SK-N-SH (cell line): Measurements from ENCODE around the gene EDN2. TPM values are rescaled to one million over a fixed set of nuclear protein-coding genes. Genes with fewer than 3 reads are reported as not detected.

Experiments used
- CTCF ChIA-PET: fragments of 300-600, 350-600 bp; formaldehyde crosslinking; extraction: SDS; loops from one replicate; lab custom pipeline; 2021; lab: Yijun Ruan, JAX
- POLR2A ChIA-PET: fragments of 350-600 bp; sonication (Branson Sonifier 250); formaldehyde crosslinking; extraction: SDS; loops from one replicate; lab custom pipeline; 2020; ENCODE audit warnings: antibody characterized with exemption, inconsistent platforms; lab: Yijun Ruan, JAX
- DNase-seq: peaks from one replicate; pipeline ENCODE4 v3.0.0; 2012
- H2AFZ ChIP-seq: fragments of 200-600 bp; sonication (generic); 2 replicates; pipeline ENCODE4 v1.8.1; 2016; ENCODE audit warnings: antibody characterized with exemption, mild to moderate bottlenecking, low read depth
- H3F3A ChIP-seq: fragments of 200-600 bp; sonication (generic); replicated peaks from 2 replicates; pipeline ENCODE3; 2016; ENCODE audit warnings: antibody characterized with exemption, mild to moderate bottlenecking; ENCODE audit not compliant: insufficient read depth
- H3K27ac ChIP-seq, 2 experiments: fragments of 200-500 bp in 1 of 2; fragments of 200-600 bp in 1 of 2; sonication (Bioruptor generic) in 1 of 2; sonication (generic), shearing (Covaris generic) in 1 of 2; 2 replicates each; pipeline versions ENCODE4 v1.5.1 to v1.6.1; 2014 to 2016; ENCODE audit warnings: low read depth in 2 of 2, inconsistent platforms in 1 of 2, low read length in 1 of 2, mild to moderate bottlenecking in 1 of 2, mixed read lengths in 1 of 2
- H3K27me3 ChIP-seq: fragments of 200-600 bp; sonication (generic), shearing (Covaris generic); 2 replicates; pipeline ENCODE4 v1.6.1; 2016; ENCODE audit warnings: mixed run types; ENCODE audit not compliant: insufficient read depth
- H3K36me3 ChIP-seq, 2 experiments: fragments of 200-500 bp in 1 of 2; fragments of 200-600 bp in 1 of 2; sonication (Bioruptor generic) in 1 of 2; sonication (generic) in 1 of 2; replicated peaks in 1 of 2; 2 replicates each; pipeline versions ENCODE3 to v1.5.1; 2014 to 2016; ENCODE audit warnings: low read length in 1 of 2, mild to moderate bottlenecking in 1 of 2; ENCODE audit not compliant: insufficient read depth in 2 of 2, control insufficient read depth in 1 of 2
- H3K4me1 ChIP-seq, 2 experiments: fragments of 200-500 bp in 1 of 2; fragments of 200-600 bp in 1 of 2; sonication (Bioruptor generic) in 1 of 2; sonication (generic), shearing (Covaris generic) in 1 of 2; 2 replicates each; pipeline versions ENCODE4 v1.5.1 to v1.6.1; 2014 to 2016; ENCODE audit warnings: low read depth in 1 of 2, low read length in 1 of 2, mixed run types in 1 of 2; ENCODE audit not compliant: insufficient read depth in 2 of 2, control insufficient read depth in 1 of 2
- H3K4me2 ChIP-seq: fragments of 200-600 bp; sonication (generic), shearing (Covaris generic); 2 replicates; pipeline ENCODE4 v1.6.1; 2017; ENCODE audit warnings: mixed run types
- H3K4me3 ChIP-seq, 2 experiments: fragments of 200-500 bp in 1 of 2; fragments of 200-600 bp in 1 of 2; sonication (Bioruptor generic) in 1 of 2; sonication (generic), shearing (Covaris generic) in 1 of 2; 2 replicates each; pipeline versions ENCODE4 v1.5.1 to v1.8.1; 2014 to 2016; ENCODE audit warnings: low read depth in 2 of 2, inconsistent platforms in 1 of 2, low read length in 1 of 2, mild to moderate bottlenecking in 1 of 2, mixed read lengths in 1 of 2, moderate library complexity in 1 of 2
- H3K79me2 ChIP-seq: fragments of 200-600 bp; sonication (generic); 2 replicates; pipeline ENCODE4 v1.8.1; 2017; ENCODE audit warnings: mild to moderate bottlenecking; ENCODE audit not compliant: insufficient read depth
- H3K9ac ChIP-seq: fragments of 200-600 bp; sonication (generic); 2 replicates; pipeline ENCODE4 v1.6.1; 2017; ENCODE audit warnings: mixed run types
- H3K9me2 ChIP-seq: fragments of 200-600 bp; sonication (generic); 2 replicates; pipeline ENCODE4 v1.6.1; 2017; ENCODE audit warnings: mixed run types
- H3K9me3 ChIP-seq: fragments of 200-600 bp; sonication (generic); 2 replicates; pipeline ENCODE4 v1.6.1; 2017; ENCODE audit warnings: mixed run types, mild to moderate bottlenecking, moderate library complexity
- H4K20me1 ChIP-seq: fragments of 200-600 bp; sonication (generic); 2 replicates; pipeline ENCODE4 v1.6.1; 2017; ENCODE audit warnings: mild to moderate bottlenecking, mixed run types; ENCODE audit not compliant: insufficient read depth
- EZH2phosphoT487 ChIP-seq: fragments of 200-600 bp; sonication (generic); IDR thresholded peaks from 2 replicates; pipeline ENCODE4 v1.6.1; 2017; ENCODE audit warnings: low read depth, mixed run types, mild to moderate bottlenecking, antibody characterized with exemption, moderate library complexity, borderline replicate concordance
- GABPA ChIP-seq: IDR thresholded peaks from 2 replicates; pipeline ENCODE4 v1.4.0; 2012; ENCODE audit warnings: low read depth, mild to moderate bottlenecking
- GATA2 ChIP-seq: sonication (generic); formaldehyde crosslinking; IDR thresholded peaks from 2 replicates; pipeline ENCODE4 v1.5.0; 2020; ENCODE audit warnings: mild to moderate bottlenecking, missing genetic modification reagents
- JUND ChIP-seq: IDR thresholded peaks from 2 replicates; pipeline ENCODE4 v1.4.0; 2012
- NRF1 ChIP-seq: IDR thresholded peaks from 2 replicates; pipeline ENCODE4 v1.6.1; 2012; ENCODE audit warnings: low read depth, mild to moderate bottlenecking, low read length
- RAD21 ChIP-seq: IDR thresholded peaks from 2 replicates; pipeline ENCODE4 v1.6.1; 2012; ENCODE audit warnings: mild to moderate bottlenecking, low read length
- RFX5 ChIP-seq: IDR thresholded peaks from 2 replicates; pipeline ENCODE4 v1.6.1; 2012; ENCODE audit warnings: mild to moderate bottlenecking, improper control_type of control experiment, low read length
- SMC3 ChIP-seq: IDR thresholded peaks from 2 replicates; pipeline ENCODE4 v1.6.1; 2012; ENCODE audit warnings: low read depth, low read length, improper control_type of control experiment
- TEAD4 ChIP-seq: IDR thresholded peaks from 2 replicates; pipeline ENCODE4 v1.4.0; 2012; ENCODE audit warnings: mild to moderate bottlenecking, borderline replicate concordance; ENCODE audit not compliant: insufficient read depth
- USF1 ChIP-seq: IDR thresholded peaks from 2 replicates; pipeline ENCODE4 v1.4.0; 2012; ENCODE audit warnings: low read depth, borderline replicate concordance
- WGBS: methylation state at CpG from one replicate; pipeline ENCODE4 v1.1.6; 2017; ENCODE audit warnings: low lambda C conversion rate; 5-methylcytosine and 5-hydroxymethylcytosine counted together
- polyA plus RNA-seq, 3 experiments: library from polyadenylated mRNA; depleted of rRNA; stranded (reverse); fragments of >200 nt; gene quantifications; 2 replicates each; pipeline ENCODE4 v1.2.3, GENCODE V29; 2012
- TF ChIP-seq, protein P1 (sequence below): fragments of 200-600 bp; sonication (generic); IDR thresholded peaks from 2 replicates; pipeline ENCODE4 v1.6.1; 2017; ENCODE audit warnings: antibody characterized with exemption, mild to moderate bottlenecking, moderate library complexity
- TF ChIP-seq, protein P2 (sequence below): fragments of 150-350 bp; IDR thresholded peaks from 2 replicates; pipeline ENCODE4 v1.6.1; 2016; ENCODE audit warnings: mild to moderate bottlenecking, low read depth, low read length
- TF ChIP-seq, protein P3 (sequence below): IDR thresholded peaks from 2 replicates; pipeline ENCODE4 v1.4.0; 2012; ENCODE audit warnings: low read depth

The EDN2 gene
- polyA plus RNA-seq, 1 of the 3 experiments (the other 2 are of a cell fraction), result 0.97 TPM

DNA sequence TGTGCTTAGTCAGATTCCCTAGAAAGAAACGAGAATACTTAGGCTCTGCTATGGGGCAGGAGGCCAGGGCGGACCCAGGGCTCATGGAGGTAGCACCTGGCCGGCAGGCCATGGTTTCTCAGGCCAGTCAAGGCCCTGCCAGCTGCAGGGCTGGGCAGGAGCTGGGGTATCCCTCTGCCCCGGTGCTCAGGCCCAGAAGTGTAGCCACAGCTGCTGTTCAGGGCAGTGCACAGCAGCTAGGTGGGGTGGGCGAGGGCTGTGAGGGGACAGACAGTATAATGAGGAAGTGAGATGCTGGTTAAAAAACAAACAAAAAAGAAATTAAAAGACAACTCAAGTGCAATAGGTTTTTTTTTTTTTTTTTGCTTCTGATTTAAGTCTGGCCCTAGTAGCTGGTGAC lies 34.0 kb upstream of the EDN2 start:
- no peak for DNase-seq
- TF ChIP-seq SMC3 (no peak), EZH2phosphoT487 (no peak), GATA2 (CRISPR knock-in tag) (no peak), USF1 (no peak), RAD21 (no peak), JUND (no peak), NRF1 (no peak), TEAD4 (no peak), RFX5 (no peak)
- TF ChIP-seq, protein P1, sequence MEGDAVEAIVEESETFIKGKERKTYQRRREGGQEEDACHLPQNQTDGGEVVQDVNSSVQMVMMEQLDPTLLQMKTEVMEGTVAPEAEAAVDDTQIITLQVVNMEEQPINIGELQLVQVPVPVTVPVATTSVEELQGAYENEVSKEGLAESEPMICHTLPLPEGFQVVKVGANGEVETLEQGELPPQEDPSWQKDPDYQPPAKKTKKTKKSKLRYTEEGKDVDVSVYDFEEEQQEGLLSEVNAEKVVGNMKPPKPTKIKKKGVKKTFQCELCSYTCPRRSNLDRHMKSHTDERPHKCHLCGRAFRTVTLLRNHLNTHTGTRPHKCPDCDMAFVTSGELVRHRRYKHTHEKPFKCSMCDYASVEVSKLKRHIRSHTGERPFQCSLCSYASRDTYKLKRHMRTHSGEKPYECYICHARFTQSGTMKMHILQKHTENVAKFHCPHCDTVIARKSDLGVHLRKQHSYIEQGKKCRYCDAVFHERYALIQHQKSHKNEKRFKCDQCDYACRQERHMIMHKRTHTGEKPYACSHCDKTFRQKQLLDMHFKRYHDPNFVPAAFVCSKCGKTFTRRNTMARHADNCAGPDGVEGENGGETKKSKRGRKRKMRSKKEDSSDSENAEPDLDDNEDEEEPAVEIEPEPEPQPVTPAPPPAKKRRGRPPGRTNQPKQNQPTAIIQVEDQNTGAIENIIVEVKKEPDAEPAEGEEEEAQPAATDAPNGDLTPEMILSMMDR, result no peak
- WGBS, result 78% methylated on average over 5 of the region's 5 CpGs
- Histone ChIP-seq H3K36me3 (no peaks in the 10 kb centered on the region), H3K4me1 (peaks cover 4 to 53% of the 10 kb centered on the region in 2 experiments; a peak in 3 of 4 replicates), H3K4me2 (no peak overlapping the region), H3K9ac (no peak overlapping the region), H4K20me1 (no peaks in the 10 kb centered on the region), H3K79me2 (no peaks in the 10 kb centered on the region), H3K4me3 (no peak overlapping the region), H3K27me3 (no peaks in the 10 kb centered on the region), H3K27ac (no peak overlapping the region), H3K9me3 (no peaks in the 10 kb centered on the region), H3F3A (no peaks in the 10 kb centered on the region), H2AFZ (no peak overlapping the region), H3K9me2 (no peaks in the 10 kb centered on the region)
- ChIA-PET POLR2A (no interaction called here), CTCF (interaction anchor here (0.8 to 1.5 kb wide), 5 partner anchors 14 to 655 kb away, joined by 3 to 5 read pairs (median 4); no protein-coding TSS in a partner anchor)

- Histone ChIP-seq H3K9me2 (no peaks in the 10 kb centered on the region), H3K4me1 (peaks cover 4 to 54% of the 10 kb centered on the region in 2 experiments; a peak in 3 of 4 replicates), H3K4me3 (no peak overlapping the region), H3F3A (no peaks in the 10 kb centered on the region), H3K9me3 (no peaks in the 10 kb centered on the region), H4K20me1 (no peaks in the 10 kb centered on the region), H3K36me3 (no peaks in the 10 kb centered on the region)
- 85% methylated on average over 3 of the region's 3 CpGs for WGBS
- POLR2A ChIA-PET, result no interaction called here
- TF ChIP-seq, protein P2, sequence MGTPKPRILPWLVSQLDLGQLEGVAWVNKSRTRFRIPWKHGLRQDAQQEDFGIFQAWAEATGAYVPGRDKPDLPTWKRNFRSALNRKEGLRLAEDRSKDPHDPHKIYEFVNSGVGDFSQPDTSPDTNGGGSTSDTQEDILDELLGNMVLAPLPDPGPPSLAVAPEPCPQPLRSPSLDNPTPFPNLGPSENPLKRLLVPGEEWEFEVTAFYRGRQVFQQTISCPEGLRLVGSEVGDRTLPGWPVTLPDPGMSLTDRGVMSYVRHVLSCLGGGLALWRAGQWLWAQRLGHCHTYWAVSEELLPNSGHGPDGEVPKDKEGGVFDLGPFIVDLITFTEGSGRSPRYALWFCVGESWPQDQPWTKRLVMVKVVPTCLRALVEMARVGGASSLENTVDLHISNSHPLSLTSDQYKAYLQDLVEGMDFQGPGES, result no peak
- no peak for TF ChIP-seq RAD21
- TF ChIP-seq NRF1, result no peak
- TF ChIP-seq GABPA, result no peak
- TF ChIP-seq, protein P3, sequence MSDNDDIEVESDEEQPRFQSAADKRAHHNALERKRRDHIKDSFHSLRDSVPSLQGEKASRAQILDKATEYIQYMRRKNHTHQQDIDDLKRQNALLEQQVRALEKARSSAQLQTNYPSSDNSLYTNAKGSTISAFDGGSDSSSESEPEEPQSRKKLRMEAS, result no peak
- TF ChIP-seq, all 33 proteins: peak for 0
- CTCF ChIA-PET, result interaction anchor here (0.6 to 4.5 kb wide), 33 partner anchors 7 to 621 kb away, joined by 3 to 30 read pairs (median 8); partner anchors contain the start of gene HIVEP3
- Histone ChIP-seq H3K9ac (no peak overlapping the region), H3K79me2 (no peaks in the 10 kb centered on the region), H3K27ac (no peak overlapping the region), H2AFZ (no peak overlapping the region), H3K27me3 (no peaks in the 10 kb centered on the region), H3K4me2 (no peak overlapping the region)
- DNase-seq, result no peak
These were observed 32.6 kb upstream of the EDN2 start for GRCh38 chr1:41517062-41517438.
